DMS153 treated with DMSO at 0.1 percent for 48 hours (cell line): ENCODE results near the gene IGF2.
"Not testable (repeated sequence)": the region's sequence is repeated elsewhere in the genome, so short reads cannot be mapped to it uniquely, and the experiment has no call there.

Experiments used
- DNase-seq: peaks from one replicate; lab custom pipeline; 2025; ENCODE audit not compliant: unreplicated experiment; lab: John Stamatoyannopoulos, UW

Gene IGF2

GRCh38 chr11:2124736-2125484 is 14.3 kb downstream of the IGF2 start:
- not testable (repeated sequence) for DNase-seq

- no peak for DNase-seq
These were observed 15.6 kb downstream of the IGF2 start for GRCh38 chr11:2123628-2123960.

- no peak for DNase-seq
These were observed 16.1 kb downstream of the IGF2 start for GRCh38 chr11:2122907-2123627.

- no peak for DNase-seq
These were observed 16.8 kb downstream of the IGF2 start for GRCh38 chr11:2122222-2122906.

GRCh38 chr11:2121227-2122130 is 17.7 kb downstream of the IGF2 start:
- DNase-seq = no peak

- DNase-seq = no peak
These were observed 18.7 kb downstream of the IGF2 start for GRCh38 chr11:2120359-2121100.

- no peak for DNase-seq
These were observed 20.5 kb downstream of the IGF2 start for GRCh38 chr11:2118677-2119076.

GRCh38 chr11:2116680-2117079 is 22.5 kb downstream of the IGF2 start:
- no peak for DNase-seq

- no peak for DNase-seq
These were observed 23.9 kb downstream of the IGF2 start for GRCh38 chr11:2115308-2115707.

GRCh38 chr11:2114430-2115241 is 24.6 kb downstream of the IGF2 start:
- no peak for DNase-seq

- no peak for DNase-seq
These were observed 25.4 kb downstream of the IGF2 start for GRCh38 chr11:2113776-2114175.

- DNase-seq = no peak
These were observed 28.7 kb downstream of the IGF2 start for GRCh38 chr11:2110521-2110920.

- DNase-seq = no peak
These were observed 29.6 kb downstream of the IGF2 start for GRCh38 chr11:2109541-2110019.

GRCh38 chr11:2108675-2109491 is 30.3 kb downstream of the IGF2 start:
- DNase-seq = no peak

- no peak for DNase-seq
These were observed 31.1 kb downstream of the IGF2 start for GRCh38 chr11:2107941-2108630.

GRCh38 chr11:2107521-2107920 is 31.7 kb downstream of the IGF2 start:
- DNase-seq = no peak

GRCh38 chr11:2106583-2107209 is 32.5 kb downstream of the IGF2 start:
- no peak for DNase-seq

- DNase-seq = no peak
These were observed 33.7 kb downstream of the IGF2 start for GRCh38 chr11:2105511-2105910.
